ENCODE measurements around the gene ZNF467. TPM values are rescaled to one million over a fixed set of nuclear protein-coding genes. Genes with fewer than 3 reads are reported as not detected.

ZNF467 gene
- total RNA-seq, 1 donor from 2014 or later = 3.4 TPM

DNA sequence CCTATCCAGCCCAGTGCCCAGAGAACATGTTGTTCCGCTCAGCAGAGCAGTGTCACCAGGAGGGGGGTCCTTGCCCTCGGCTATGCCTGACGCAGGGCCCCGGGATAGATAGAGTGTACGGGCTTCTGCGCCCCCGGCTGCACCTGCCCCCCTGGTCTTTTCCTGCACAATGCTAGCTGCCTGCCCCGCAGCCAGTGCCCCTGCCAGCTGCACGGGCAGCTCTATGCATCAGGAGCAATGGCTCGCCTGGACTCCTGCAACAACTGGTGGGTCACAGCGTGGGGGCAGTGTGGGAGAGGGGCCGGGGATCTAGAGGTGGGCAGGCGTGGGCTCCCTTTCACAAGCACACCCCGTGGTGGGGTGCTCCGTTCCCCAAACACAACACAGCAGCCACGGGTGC is 33.3 kb upstream of the ZNF467 start:
- Mint-ChIP-seq H3K27me3 (ENCODE audit: unreplicated experiment) (peaks cover 12% of the 10 kb centered on the region), H3K4me1 (ENCODE audit: unreplicated experiment) (no peaks in the 10 kb centered on the region), H3K36me3 (ENCODE audit: unreplicated experiment) (no peaks in the 10 kb centered on the region), H3K4me3 (ENCODE audit: unreplicated experiment) (no peak overlapping the region), H3K9me3 (ENCODE audit: unreplicated experiment) (no peaks in the 10 kb centered on the region), H3K27ac (ENCODE audit: unreplicated experiment) (no peak overlapping the region)
- TF ChIP-seq, protein P1, sequence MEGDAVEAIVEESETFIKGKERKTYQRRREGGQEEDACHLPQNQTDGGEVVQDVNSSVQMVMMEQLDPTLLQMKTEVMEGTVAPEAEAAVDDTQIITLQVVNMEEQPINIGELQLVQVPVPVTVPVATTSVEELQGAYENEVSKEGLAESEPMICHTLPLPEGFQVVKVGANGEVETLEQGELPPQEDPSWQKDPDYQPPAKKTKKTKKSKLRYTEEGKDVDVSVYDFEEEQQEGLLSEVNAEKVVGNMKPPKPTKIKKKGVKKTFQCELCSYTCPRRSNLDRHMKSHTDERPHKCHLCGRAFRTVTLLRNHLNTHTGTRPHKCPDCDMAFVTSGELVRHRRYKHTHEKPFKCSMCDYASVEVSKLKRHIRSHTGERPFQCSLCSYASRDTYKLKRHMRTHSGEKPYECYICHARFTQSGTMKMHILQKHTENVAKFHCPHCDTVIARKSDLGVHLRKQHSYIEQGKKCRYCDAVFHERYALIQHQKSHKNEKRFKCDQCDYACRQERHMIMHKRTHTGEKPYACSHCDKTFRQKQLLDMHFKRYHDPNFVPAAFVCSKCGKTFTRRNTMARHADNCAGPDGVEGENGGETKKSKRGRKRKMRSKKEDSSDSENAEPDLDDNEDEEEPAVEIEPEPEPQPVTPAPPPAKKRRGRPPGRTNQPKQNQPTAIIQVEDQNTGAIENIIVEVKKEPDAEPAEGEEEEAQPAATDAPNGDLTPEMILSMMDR (IDR thresholded peaks at IDR 0.05) = no peak
- no peak for DNase-seq (ENCODE audit: extremely low spot score, unreplicated experiment)

DNA sequence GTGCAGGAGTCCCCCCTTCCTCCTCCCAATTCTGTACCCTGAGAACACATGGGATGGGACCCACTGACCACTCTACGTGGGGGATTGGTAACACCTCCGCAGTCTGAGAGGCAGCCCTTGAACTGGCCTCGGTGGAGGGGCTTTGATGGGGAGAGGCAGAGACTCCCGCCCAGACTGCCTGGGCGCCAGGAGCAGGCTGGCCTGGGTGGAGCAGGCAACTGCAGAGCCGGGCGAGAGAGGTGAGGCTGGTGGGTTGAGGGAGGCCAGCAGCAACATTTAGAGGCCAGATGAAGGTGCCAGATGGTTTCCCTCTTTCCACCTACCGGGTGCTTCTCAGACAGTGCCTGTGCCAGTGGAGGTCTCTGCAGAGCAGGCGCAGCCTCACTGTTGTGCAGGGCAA is 30.7 kb upstream of the ZNF467 start:
- Mint-ChIP-seq H3K27ac (ENCODE audit: unreplicated experiment) (no peak overlapping the region), H3K36me3 (ENCODE audit: unreplicated experiment) (no peaks in the 10 kb centered on the region), H3K27me3 (ENCODE audit: unreplicated experiment) (peaks cover 8% of the 10 kb centered on the region), H3K4me1 (ENCODE audit: unreplicated experiment) (no peaks in the 10 kb centered on the region), H3K9me3 (ENCODE audit: unreplicated experiment) (no peaks in the 10 kb centered on the region), H3K4me3 (ENCODE audit: unreplicated experiment) (no peak overlapping the region)
- TF ChIP-seq, protein P1 (IDR thresholded peaks at IDR 0.05) = no peak
- DNase-seq (ENCODE audit: extremely low spot score, unreplicated experiment) = no peak

DNA sequence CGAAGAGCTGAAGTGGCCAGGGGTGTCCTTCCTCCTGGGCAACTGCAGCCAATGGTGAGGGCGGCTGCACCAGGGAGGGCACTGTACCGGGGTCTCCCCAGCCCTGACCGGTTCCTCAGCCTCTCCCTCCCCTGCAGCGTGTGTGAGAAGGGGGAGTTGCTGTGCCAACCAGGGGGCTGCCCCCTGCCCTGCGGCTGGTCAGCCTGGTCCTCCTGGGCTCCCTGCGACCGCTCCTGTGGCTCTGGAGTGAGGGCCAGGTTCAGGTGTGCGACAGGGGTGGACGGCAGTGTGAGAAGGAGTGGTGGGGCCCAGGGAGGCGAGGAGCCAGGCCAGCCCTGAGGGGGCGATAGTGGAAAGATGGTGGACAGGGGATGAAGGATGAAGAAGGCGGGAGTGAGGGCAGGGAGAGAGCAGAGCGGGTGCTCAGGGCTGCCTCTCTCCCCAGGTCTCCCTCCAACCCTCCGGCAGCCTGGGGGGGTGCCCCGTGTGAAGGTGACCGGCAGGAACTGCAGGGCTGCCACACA is 30.2 kb upstream of the ZNF467 start:
- no peaks in the 10 kb centered on the region for H3K9me3 Mint-ChIP-seq (ENCODE audit: unreplicated experiment)
- H3K27me3 Mint-ChIP-seq (ENCODE audit: unreplicated experiment) = peaks cover 8% of the 10 kb centered on the region
- no peak for DNase-seq (ENCODE audit: extremely low spot score, unreplicated experiment)

DNA sequence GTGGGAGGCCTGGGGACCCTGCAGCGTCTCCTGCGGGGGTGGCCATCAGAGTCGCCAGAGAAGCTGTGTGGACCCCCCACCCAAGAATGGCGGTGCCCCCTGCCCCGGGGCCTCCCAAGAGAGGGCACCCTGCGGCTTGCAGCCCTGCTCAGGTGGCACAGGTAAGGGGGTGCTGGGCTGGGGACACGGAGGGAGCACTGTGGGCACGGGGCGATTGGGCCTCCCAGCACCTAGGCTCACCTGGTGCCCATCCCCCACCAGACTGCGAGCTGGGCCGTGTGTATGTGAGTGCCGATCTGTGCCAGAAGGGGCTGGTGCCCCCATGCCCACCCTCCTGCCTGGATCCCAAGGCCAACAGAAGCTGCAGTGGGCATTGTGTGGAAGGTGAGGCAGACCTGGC is 29.6 kb upstream of the ZNF467 start:
- H3K4me3 Mint-ChIP-seq (ENCODE audit: unreplicated experiment) = no peak overlapping the region
- H3K4me1 Mint-ChIP-seq (ENCODE audit: unreplicated experiment) = no peaks in the 10 kb centered on the region
- no peaks in the 10 kb centered on the region for H3K9me3 Mint-ChIP-seq (ENCODE audit: unreplicated experiment)
- no peak for DNase-seq (ENCODE audit: extremely low spot score, unreplicated experiment)
- H3K36me3 Mint-ChIP-seq (ENCODE audit: unreplicated experiment) = no peaks in the 10 kb centered on the region
- H3K27ac Mint-ChIP-seq (ENCODE audit: unreplicated experiment) = no peak overlapping the region
- H3K27me3 Mint-ChIP-seq (ENCODE audit: unreplicated experiment) = peaks cover 8% of the 10 kb centered on the region
- TF ChIP-seq, protein P1 (IDR thresholded peaks at IDR 0.05) = no peak

More for the DNA sequence above, 30.2 kb upstream of the ZNF467 start:
- Mint-ChIP-seq H3K27ac (ENCODE audit: unreplicated experiment) (no peak overlapping the region), H3K36me3 (ENCODE audit: unreplicated experiment) (no peaks in the 10 kb centered on the region), H3K4me1 (ENCODE audit: unreplicated experiment) (no peaks in the 10 kb centered on the region), H3K4me3 (ENCODE audit: unreplicated experiment) (no peak overlapping the region)
- TF ChIP-seq, protein P1 (IDR thresholded peaks at IDR 0.05) = no peak

DNA sequence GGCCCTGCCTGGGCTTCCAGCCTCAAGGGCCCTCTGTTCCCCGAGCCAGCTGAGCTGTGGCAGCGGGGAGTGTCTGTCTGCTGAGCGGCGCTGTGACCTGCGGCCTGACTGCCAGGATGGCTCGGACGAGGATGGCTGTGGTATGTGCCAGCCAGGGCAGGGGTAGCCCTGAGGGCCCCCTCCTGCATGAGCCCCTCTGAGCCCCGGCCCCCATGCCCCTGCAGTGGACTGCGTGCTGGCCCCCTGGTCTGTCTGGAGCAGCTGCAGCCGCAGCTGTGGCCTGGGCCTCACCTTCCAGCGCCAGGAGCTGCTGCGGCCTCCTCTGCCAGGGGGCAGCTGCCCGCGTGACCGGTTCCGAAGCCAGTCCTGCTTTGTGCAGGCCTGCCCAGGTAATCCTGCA is 28.4 kb upstream of the ZNF467 start:
- TF ChIP-seq, protein P1 (IDR thresholded peaks at IDR 0.05) = no peak
- Mint-ChIP-seq H3K4me1 (ENCODE audit: unreplicated experiment) (no peaks in the 10 kb centered on the region), H3K36me3 (ENCODE audit: unreplicated experiment) (no peaks in the 10 kb centered on the region), H3K27ac (ENCODE audit: unreplicated experiment) (no peak overlapping the region), H3K9me3 (ENCODE audit: unreplicated experiment) (no peaks in the 10 kb centered on the region), H3K4me3 (ENCODE audit: unreplicated experiment) (no peak overlapping the region), H3K27me3 (ENCODE audit: unreplicated experiment) (peaks cover 8% of the 10 kb centered on the region)
- no peak for DNase-seq (ENCODE audit: extremely low spot score, unreplicated experiment)
